Daoy (cell line): ENCODE data around the gene PGC. TPM values are rescaled to one million over a fixed set of nuclear protein-coding genes. Genes with fewer than 3 reads are reported as not detected.

Source experiments
- DNase-seq: peaks from one replicate; pipeline ENCODE4 v3.0.0-alpha.2; 2015; ENCODE audit warnings: low read depth
- total RNA-seq: library from RNA; depleted of rRNA; stranded (reverse); fragments of >200 nt; shearing (Covaris generic); gene quantifications from 2 replicates; pipeline ENCODE4 v1.2.3, GENCODE V29; 2014; rRNA removed

The PGC gene
- total RNA-seq = not detected in 2 replicates

- DNase-seq = no peak
Measured at GRCh38 chr6:41747256-41748101, at the start of gene PGC. PGC (minus strand) TSS chr6:41747397; CDS start chr6:41747334, 63 bp downstream.

- DNase-seq = no peak
Measured at GRCh38 chr6:41796474-41796873, 49.3 kb upstream of the PGC start.

GRCh38 chr6:41791984-41792383 lies 44.8 kb upstream of the PGC start:
- DNase-seq = no peak

- DNase-seq = no peak
Measured at GRCh38 chr6:41791305-41791704, 44.1 kb upstream of the PGC start.

- DNase-seq = no peak
Measured at GRCh38 chr6:41790045-41790444, 42.8 kb upstream of the PGC start.

- DNase-seq = no peak
Measured at GRCh38 chr6:41789390-41789724, 42.2 kb upstream of the PGC start.

- DNase-seq = peak; percentile 98
Measured at GRCh38 chr6:41787219-41787917, 40.2 kb upstream of the PGC start, which contains the start of gene TOMM6. TOMM6 (plus strand) TSS chr6:41787694; CDS start chr6:41787698, 4 bp downstream.

- peak; percentile 95 for DNase-seq
Measured at GRCh38 chr6:41786451-41787218, 39.4 kb upstream of the PGC start.

GRCh38 chr6:41785689-41786450 lies 38.7 kb upstream of the PGC start:
- peak; percentile 43 for DNase-seq

- no peak for DNase-seq
Measured at GRCh38 chr6:41785254-41785653, 38.1 kb upstream of the PGC start.

GRCh38 chr6:41784581-41785171 lies 37.5 kb upstream of the PGC start:
- DNase-seq = no peak

- no peak for DNase-seq
Measured at GRCh38 chr6:41783106-41783780, 36.0 kb upstream of the PGC start.

GRCh38 chr6:41781366-41781730 lies 34.2 kb upstream of the PGC start:
- no peak for DNase-seq

- DNase-seq = peak; percentile 44
Measured at GRCh38 chr6:41780551-41781365, 33.6 kb upstream of the PGC start, which contains the start of gene PRICKLE4. PRICKLE4 (plus strand) TSS chr6:41780782; CDS start chr6:41783474, 2,692 bp downstream.

- DNase-seq = peak; percentile 97
Measured at GRCh38 chr6:41779788-41780550, 32.8 kb upstream of the PGC start, which contains the start of gene FRS3. FRS3 (minus strand) TSS chr6:41779900; CDS start chr6:41776987, 2,913 bp downstream.

GRCh38 chr6:41779336-41779735 lies 32.1 kb upstream of the PGC start:
- DNase-seq = no peak

GRCh38 chr6:41778895-41779294 lies 31.7 kb upstream of the PGC start:
- DNase-seq = no peak

- no peak for DNase-seq
Measured at GRCh38 chr6:41777551-41778285, 30.5 kb upstream of the PGC start.
